DMS 273 (cell line): ENCODE results near the gene KLK7.
"Not testable (repeated sequence)": the region's sequence is repeated elsewhere in the genome, so short reads cannot be mapped to it uniquely, and the experiment has no call there.

Experiments
- DNase-seq: peaks from one replicate; lab custom pipeline; 2025; ENCODE audit not compliant: unreplicated experiment; lab: John Stamatoyannopoulos, UW

The KLK7 gene

DNA sequence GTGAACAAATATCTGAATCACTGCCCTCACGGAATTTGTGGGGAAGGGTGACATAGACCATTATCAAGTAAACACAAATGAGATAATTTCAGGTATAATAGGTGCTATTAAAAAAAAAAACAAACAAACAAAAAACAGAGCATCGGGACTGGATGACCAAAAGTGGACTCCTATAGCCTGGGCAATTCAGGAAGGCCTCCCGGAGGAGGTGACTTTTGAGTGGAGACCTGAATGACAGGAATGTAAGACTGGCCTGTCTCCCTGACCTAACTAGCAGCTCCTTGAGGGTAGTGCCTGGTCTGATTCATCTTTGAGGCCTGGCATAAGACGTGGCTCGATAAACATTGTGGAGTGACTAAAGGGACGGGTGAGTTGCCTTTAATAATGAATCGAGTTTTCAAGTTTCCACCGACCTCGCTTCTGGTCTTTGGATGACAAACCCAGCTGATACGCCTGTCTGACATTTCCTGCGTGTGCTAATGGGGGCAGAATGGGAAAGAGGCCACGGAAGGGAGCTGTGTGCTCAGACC lies 29.0 kb upstream of the KLK7 start:
- DNase-seq = no peak

DNA sequence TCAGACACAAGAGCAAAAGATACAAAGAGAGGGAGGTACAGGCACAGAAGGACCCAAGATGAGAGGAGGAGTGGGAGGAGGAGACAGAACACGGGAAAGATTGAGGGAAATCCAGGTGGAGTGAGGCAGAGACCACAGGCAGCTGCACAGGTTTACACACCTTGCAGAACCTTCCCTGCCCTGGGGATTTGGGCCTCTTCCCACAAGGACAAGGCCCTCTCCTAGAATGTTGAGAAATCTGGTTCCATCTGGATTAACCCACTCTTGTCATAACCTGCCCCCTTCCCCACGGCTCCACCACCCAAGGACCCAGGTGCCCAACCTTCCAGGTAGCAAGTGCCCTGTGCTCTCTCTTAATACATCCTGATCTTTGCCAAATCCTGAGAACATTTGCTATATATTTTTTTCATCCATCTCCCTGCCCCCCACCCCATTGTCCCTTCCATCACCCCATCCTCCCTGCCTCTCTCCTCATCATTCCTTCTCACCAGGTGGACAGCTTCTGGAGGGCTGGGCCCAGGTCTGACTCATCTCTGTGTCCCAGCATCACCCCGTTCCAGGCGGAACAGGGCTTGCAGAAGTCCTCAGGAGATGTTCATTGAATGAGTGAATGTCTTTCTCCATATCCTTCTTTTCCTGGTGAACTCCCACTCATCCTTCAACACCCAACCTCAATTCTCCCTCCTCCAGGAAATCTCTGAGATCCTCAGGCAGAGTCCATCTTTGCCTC lies 26.5 kb upstream of the KLK7 start:
- no peak for DNase-seq

DNA sequence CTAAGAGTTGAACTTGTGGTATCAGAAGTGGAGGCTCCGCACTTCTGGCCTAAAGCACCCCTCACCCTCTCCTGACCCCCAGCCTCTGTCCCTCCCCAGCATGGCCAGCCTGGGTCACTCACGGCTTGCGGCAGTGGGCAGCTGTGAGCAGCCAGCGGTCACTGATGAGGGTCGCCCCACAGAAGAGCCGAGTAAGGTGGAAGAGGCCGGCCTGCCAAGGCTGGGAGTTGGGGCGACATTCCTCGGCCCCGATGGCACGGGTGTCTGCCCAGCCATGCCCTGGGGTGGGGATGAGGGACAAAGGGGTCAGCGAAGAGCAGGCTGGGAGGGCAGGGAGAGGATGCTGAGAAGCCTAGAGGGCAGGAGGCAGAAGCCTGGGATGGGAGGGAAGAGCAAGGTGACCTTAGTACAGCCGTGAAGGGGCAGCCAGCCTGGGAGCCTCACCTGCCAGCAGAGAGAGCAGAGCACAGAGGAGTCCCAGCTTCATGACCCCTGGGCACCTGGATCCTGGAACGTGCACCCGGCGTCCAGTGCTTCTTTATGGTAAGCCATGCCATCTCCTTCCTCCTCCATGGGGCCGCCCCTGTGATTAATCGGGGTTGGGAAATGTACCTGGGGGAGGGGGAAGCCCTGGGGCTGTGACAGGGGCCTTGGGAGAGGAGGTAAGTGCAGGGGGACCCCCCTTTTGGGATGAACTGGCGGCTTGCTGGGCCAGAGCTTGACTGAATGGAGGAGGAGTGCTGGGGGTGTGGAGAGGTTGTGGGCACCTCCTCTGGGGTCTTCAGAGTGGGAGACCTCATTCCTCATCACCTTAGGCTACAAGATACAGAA lies 25.6 kb upstream of the KLK7 start:
- DNase-seq = no peak

DNA sequence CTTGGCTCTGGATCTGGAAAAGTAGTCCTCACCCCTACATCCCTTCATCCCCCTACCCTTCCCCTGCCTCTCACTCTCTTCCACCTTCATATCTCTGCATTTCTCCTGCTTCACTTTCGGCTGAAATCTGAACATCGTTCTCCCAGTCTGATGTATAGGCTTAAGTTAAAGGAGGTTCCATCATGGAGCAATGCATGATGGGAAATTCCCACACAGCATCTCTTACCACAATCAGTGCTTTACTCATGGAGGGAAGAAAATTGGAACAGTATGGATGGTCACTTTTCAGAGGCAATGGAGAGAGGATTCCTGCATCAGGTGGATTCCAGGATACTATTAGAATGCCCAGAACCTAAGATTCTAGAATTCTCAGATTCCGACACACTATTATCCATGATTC lies 23.8 kb upstream of the KLK7 start:
- no peak for DNase-seq

DNA sequence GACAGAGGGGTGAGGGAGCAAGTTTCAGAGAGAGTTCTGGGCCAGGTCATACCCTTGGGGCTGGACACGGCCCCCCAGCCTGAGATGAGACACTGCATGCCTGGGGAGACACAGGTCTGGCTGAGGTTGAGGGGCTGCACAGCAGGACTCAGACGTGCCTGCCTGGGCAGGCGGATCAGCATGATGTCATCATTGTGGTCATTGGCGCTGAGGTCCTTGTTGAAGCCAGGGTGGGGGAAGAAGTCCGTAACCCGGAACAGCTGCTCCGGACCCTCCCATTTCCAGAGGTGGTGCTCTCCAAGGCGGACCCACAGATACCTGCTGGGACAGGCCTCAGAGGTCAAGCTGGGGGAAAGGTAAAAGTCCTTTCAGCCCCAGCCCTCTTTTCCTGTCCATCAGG lies 22.7 kb upstream of the KLK7 start:
- DNase-seq = no peak

GRCh38 chr19:51005248-51005647 lies 21.5 kb upstream of the KLK7 start:
- DNase-seq = no peak

- no peak for DNase-seq
Observed at GRCh38 chr19:51003316-51003715, 19.6 kb upstream of the KLK7 start.

GRCh38 chr19:51002542-51003311 lies 19.0 kb upstream of the KLK7 start:
- no peak for DNase-seq

DNA sequence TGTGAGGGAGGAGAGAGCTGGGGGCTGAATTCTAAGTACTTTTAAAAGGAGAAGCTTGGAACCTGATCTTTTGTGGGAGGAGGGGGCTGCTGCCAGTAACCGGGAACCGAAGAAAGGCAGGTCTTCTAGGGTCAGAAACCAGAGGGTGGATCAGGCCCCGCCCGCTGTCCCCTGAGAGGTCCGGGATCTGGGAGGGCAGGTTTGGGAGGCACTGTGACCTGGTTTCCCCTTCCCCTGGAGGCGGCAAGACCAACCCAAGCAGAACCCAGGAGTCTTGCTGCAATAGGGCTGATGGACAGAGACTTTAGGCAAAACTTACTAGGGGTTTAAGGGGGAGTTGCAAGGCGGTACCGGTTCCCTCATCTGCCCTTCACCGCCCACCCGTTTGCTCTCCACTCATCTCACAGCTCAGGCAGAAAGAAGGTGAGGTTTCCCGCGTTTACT lies 18.4 kb upstream of the KLK7 start:
- DNase-seq = no peak

DNA sequence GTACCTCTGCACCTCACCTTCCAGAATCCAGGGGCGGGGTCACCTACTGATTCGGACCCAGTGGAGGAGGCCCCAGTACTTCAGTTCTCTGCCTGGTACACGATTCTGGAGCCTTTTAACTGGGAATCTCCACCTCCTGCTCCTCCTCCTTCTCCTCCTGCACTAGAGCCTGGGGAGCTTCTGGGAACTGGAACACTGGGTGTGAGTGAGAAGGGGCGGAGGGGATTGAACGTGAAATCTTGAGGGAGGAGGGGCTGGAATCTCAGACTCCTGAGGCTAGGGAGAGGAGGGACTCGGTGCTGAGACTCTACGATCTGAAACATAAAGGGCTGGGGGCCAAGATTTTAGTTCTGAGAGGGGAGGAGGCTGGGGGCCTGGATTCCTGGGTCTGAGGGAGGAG lies 17.8 kb upstream of the KLK7 start, which contains the start of gene KLK8:
KLK8 (minus strand) TSS at position 90 of the 400 bp plus-strand sequence. CDS start 437 bp downstream, outside the sequence.
- DNase-seq = no peak

DNA sequence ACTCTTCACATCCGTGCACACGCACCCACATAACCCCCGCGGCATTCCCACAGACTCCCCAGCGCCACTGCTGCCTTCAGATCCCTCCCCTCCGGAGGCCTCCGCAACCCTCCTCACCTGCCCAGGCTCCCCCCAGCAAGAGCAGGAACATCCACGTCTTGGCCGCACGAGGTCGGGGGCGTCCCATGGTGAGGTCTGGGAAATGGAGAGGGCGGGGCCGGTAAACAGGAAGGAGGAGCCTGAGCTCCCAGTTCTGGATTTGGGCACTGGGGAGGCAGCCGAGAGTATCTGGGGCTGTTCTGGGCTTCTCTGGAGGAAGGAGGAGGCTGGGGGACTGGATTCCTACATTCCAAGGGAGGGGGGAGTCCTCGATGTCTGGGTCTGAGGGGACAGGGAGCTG lies 17.3 kb upstream of the KLK7 start:
- no peak for DNase-seq

DNA sequence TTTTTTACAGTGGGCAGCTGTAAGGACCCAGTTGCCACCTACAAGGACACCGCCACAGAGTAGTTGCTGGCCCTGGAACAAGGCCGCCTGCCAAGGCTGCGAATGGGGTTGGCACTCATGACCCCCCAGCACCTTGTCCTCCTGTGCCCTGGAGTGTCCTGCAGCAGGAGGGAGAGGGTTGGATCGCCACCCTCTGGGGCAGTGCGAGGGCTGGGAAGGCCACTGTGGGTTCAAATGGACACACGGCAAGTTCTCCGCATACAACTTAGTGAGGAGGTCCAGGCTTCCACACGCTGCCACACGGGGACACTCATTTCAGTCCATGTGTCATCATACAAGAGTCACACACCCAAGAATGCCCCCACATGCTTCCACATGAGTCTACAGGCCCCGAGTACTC lies 16.7 kb upstream of the KLK7 start:
- DNase-seq = no peak

GRCh38 chr19:50998686-50999085 lies 15.0 kb upstream of the KLK7 start:
- no peak for DNase-seq

- DNase-seq = no peak
Observed at GRCh38 chr19:50998061-50998460, 14.3 kb upstream of the KLK7 start.

DNA sequence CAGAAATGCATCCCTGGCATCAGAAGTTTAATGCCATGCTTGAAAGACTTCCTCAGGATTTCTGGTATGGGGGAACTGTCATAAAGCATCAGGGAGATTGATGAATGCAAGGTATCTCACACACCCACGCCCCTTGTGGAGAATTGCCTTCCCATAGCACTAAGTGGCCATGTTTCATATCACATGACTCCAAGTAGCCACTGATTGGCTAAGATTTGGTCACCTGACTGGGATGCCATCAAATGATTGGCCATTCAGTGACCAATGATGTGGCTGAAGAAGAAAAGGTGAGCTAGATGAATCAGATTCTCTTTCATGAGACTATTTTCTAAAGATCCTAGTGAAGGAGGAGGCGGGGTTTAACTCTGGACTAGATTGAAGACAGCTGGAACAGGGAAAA lies 10.4 kb upstream of the KLK7 start:
- DNase-seq = peak; percentile 28

DNA sequence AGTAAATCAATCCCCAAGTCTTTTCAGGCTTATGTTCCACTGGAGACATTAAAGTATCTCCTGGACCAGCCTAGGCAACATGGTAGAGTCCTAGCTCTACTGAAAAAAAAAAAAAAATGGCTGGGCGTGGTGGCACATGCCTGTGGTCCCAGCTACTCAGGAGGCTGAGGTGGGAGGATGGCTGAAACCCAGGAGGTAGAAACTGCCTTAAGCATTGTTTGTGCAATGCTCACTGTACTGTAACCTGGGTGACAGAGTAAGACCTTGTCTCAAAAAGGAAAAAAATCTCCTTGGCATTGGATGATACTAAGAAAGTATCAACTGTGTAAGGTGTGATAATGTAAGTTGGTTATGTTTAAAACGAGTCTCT lies 8.9 kb upstream of the KLK7 start:
- no peak for DNase-seq

DNA sequence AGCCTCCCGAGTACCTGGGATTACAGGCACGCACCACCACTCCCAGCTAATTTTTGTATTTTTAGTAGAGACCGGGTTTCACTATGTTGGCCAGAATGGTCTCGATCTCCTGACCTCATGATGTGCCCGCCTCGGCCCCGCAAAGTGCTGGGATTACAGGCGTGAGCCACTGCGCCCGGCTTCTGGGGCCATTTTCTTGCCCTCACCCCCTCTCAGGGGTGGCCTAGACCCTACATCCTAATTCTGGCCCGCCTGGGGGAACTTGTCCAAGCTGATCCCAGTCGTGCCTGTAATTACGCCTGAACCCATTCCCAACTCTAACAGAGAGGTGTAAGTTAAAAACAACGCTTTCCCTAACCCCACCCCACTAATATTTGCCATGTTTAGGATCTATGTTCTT lies 699 bp upstream of the KLK7 start:
- not testable (repeated sequence) for DNase-seq

GRCh38 chr19:50982186-50982585 lies 1.5 kb downstream of the KLK7 start:
- no peak for DNase-seq

DNA sequence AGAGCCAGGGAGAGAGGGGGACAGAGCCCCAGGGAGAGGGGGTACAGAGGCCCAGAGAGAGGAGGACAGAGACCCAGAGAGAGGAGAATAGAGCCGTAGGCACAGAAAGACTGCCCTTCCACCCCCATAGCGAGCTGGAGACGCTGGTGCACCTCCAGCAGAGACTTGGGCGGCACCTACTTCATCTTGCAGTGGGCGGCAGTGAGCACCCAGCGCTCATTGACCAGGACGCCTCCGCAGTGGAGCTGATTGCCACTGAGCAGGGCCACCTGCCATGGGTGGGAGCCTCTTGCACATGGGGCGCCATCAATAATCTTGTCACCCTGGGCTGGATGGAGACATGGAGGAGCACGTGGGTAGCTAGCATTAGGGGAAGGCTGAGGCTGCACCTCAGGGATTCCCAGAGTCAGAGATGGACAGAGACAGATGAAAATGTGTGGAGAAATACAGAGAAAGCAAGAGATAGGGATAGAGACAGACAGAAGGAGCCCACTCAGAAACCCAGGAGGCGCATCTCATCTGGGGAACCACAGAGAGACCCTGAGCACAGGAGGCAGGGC lies 2.0 kb downstream of the KLK7 start:
- DNase-seq = no peak

DNA sequence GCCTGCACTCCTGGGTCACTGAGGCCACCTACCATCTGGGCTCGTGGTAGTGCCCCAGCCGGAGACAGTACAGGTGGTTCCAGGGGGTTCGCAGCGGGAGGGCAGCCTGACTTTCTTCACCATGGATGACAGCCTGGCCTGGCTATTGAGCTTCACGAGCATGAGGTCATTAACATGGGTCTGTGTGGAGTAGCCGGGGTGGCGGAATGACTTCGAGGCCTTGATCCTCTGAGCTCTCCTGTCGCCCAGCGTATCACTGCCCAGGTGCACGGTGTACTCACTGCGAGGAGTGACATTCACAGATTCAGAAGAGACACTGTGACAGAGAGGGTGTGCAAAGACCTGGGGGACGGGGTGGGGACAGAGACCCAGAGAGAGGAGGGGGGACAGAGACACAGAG lies 3.5 kb downstream of the KLK7 start:
- DNase-seq = no peak

DNA sequence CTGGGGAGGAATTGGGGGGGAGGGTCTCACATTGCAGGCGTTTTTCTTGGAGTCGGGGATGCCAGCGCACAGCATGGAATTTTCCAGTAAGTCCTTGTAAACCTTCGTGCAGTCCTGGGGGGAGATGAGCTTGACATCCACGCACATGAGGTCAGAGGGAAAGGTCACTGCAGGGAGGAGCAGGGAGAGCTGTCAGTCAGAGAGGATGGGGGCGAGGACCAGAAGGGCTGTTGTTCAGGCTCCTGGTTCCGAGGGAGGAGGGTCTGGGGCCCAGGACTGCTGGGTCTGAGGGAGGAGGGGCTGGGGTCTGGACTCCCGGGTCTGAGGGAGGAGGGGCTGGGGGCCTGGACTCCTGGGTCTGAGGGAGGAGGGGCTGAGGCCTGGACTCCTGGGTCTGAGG lies 4.0 kb downstream of the KLK7 start:
- DNase-seq = no peak
